Measurements from ENCODE around the gene CYRIA.

CYRIA gene

GRCh38 chr2:16666449-16666801 lies 791 bp upstream of the CYRIA start:
- DNase-seq, result no peak

- no peak for DNase-seq
Measured at GRCh38 chr2:16664809-16665747, 556 bp downstream of the CYRIA start.

GRCh38 chr2:16664052-16664731 lies 1.4 kb downstream of the CYRIA start:
- DNase-seq, result no peak

GRCh38 chr2:16663121-16663905 lies 2.3 kb downstream of the CYRIA start:
- DNase-seq, result peak; percentile 13

- DNase-seq, result no peak
Measured at GRCh38 chr2:16661936-16662839, 3.4 kb downstream of the CYRIA start.

- DNase-seq, result no peak
Measured at GRCh38 chr2:16661526-16661925, 4.1 kb downstream of the CYRIA start.

- DNase-seq, result no peak
Measured at GRCh38 chr2:16660556-16660955, 5.1 kb downstream of the CYRIA start.

- no peak for DNase-seq
Measured at GRCh38 chr2:16660114-16660513, 5.5 kb downstream of the CYRIA start.

- DNase-seq, result no peak
Measured at GRCh38 chr2:16658076-16658739, 7.4 kb downstream of the CYRIA start.

GRCh38 chr2:16657671-16658070 lies 8.0 kb downstream of the CYRIA start:
- DNase-seq, result peak; percentile 28

- peak; percentile 7 for DNase-seq
Measured at GRCh38 chr2:16656784-16657391, 8.7 kb downstream of the CYRIA start.

- no peak for DNase-seq
Measured at GRCh38 chr2:16655905-16656642, 9.6 kb downstream of the CYRIA start.

- DNase-seq, result no peak
Measured at GRCh38 chr2:16655445-16655837, 10.2 kb downstream of the CYRIA start.

GRCh38 chr2:16654833-16655444 lies 10.7 kb downstream of the CYRIA start:
- DNase-seq, result no peak

GRCh38 chr2:16653799-16654198 lies 11.8 kb downstream of the CYRIA start:
- DNase-seq, result peak; percentile 36

GRCh38 chr2:16653083-16653375 lies 12.6 kb downstream of the CYRIA start:
- no peak for DNase-seq

GRCh38 chr2:16652296-16653082 lies 13.1 kb downstream of the CYRIA start:
- no peak for DNase-seq

GRCh38 chr2:16650287-16651249 lies 15.1 kb downstream of the CYRIA start:
- DNase-seq, result peak; percentile 82

Measured in OCI-M1 (cell line).